NCI-H2081 treated with DMSO at 0.1 percent for 48 hours (cell line): Measurements from ENCODE around the gene CFHR1.
"Not testable (repeated sequence)": the region's sequence is repeated elsewhere in the genome, so short reads cannot be mapped to it uniquely, and the experiment has no call there.

Source experiments
- DNase-seq: peaks from one replicate; lab custom pipeline; 2025; lab: John Stamatoyannopoulos, UW

Gene CFHR1

GRCh38 chr1:196819531-196819930, at the start of gene CFHR1:
Gene CFHR1 (plus strand): TSS chr1:196819731. CDS start chr1:196819845, 114 bp downstream.
- not testable (repeated sequence) for DNase-seq

GRCh38 chr1:196769823-196770222, 49.7 kb upstream of the CFHR1 start:
- DNase-seq: not testable (repeated sequence)

- DNase-seq: no peak
Measured at GRCh38 chr1:196773713-196774112, 45.8 kb upstream of the CFHR1 start.

GRCh38 chr1:196774175-196774574, 45.4 kb upstream of the CFHR1 start:
- DNase-seq: no peak

GRCh38 chr1:196774603-196775002, 44.9 kb upstream of the CFHR1 start, which contains the start of gene CFHR3:
Gene CFHR3 (plus strand): TSS chr1:196774840. CDS start chr1:196774887, 47 bp downstream.
- DNase-seq: no peak

GRCh38 chr1:196777603-196778002, 41.9 kb upstream of the CFHR1 start:
- DNase-seq: no peak

- no peak for DNase-seq
Measured at GRCh38 chr1:196779093-196779492, 40.4 kb upstream of the CFHR1 start.

- DNase-seq: not testable (repeated sequence)
Measured at GRCh38 chr1:196791252-196791651, 28.3 kb upstream of the CFHR1 start.

GRCh38 chr1:196794103-196794502, 25.4 kb upstream of the CFHR1 start:
- peak; percentile 99 for DNase-seq

- no peak for DNase-seq
Measured at GRCh38 chr1:196797891-196798290, 21.6 kb upstream of the CFHR1 start.

- DNase-seq: not testable (repeated sequence)
Measured at GRCh38 chr1:196801920-196802319, 17.6 kb upstream of the CFHR1 start.

- DNase-seq: no peak
Measured at GRCh38 chr1:196808529-196809235, 10.8 kb upstream of the CFHR1 start.

GRCh38 chr1:196817442-196817841, 2.1 kb upstream of the CFHR1 start:
- not testable (repeated sequence) for DNase-seq

- DNase-seq: peak; percentile 87
Measured at GRCh38 chr1:196827860-196828259, 8.3 kb downstream of the CFHR1 start.

GRCh38 chr1:196849613-196850492, 30.3 kb downstream of the CFHR1 start:
- DNase-seq: not testable (repeated sequence)

- no peak for DNase-seq
Measured at GRCh38 chr1:196856053-196856452, 36.5 kb downstream of the CFHR1 start.

- DNase-seq: no peak
Measured at GRCh38 chr1:196857188-196857587, 37.7 kb downstream of the CFHR1 start.

GRCh38 chr1:196858811-196859210, 39.3 kb downstream of the CFHR1 start:
- DNase-seq: no peak

- no peak for DNase-seq
Measured at GRCh38 chr1:196860323-196860884, 40.9 kb downstream of the CFHR1 start.

GRCh38 chr1:196861429-196861828, 41.9 kb downstream of the CFHR1 start:
- DNase-seq: no peak

- no peak for DNase-seq
Measured at GRCh38 chr1:196866974-196867373, 47.4 kb downstream of the CFHR1 start.

- DNase-seq: no peak
Measured at GRCh38 chr1:196873385-196873784, 53.9 kb downstream of the CFHR1 start.

- no peak for DNase-seq
Measured at GRCh38 chr1:196875935-196876334, 56.4 kb downstream of the CFHR1 start.
